ENCODE data around the gene TNNT2.

GRCh38 chr1:201414051-201414738 is 36.7 kb upstream of the TNNT2 start:
- no peak for TF ChIP-seq CTCF (IDR thresholded peaks at IDR 0.05)
- no peak for TF ChIP-seq TCF7L2 (IDR thresholded peaks at IDR 0.05; ENCODE audit: low read depth, low read length)
- no peak for TF ChIP-seq REST (IDR thresholded peaks at IDR 0.05; ENCODE audit: insufficient read depth in 1 of 2, low read depth in 2 of 2, low read length in 1 of 2)

Measured in Panc1 (cell line).